Activated CD8-positive, alpha-beta memory T cell treated with anti-CD3 and anti-CD28 coated beads for 48 hours (primary cell): ENCODE data around the gene MMP17.

ENCODE experiments used
- DNase-seq, 3 experiments: peaks; one replicate each; pipeline ENCODE4 v3.0.0-alpha.2; 2020; ENCODE audit warnings: low read depth in 2 of 3, low spot score in 2 of 3

MMP17 gene

GRCh38 chr12:131847456-131847855 lies 19.3 kb downstream of the MMP17 start:
- DNase-seq = no peak

DNA sequence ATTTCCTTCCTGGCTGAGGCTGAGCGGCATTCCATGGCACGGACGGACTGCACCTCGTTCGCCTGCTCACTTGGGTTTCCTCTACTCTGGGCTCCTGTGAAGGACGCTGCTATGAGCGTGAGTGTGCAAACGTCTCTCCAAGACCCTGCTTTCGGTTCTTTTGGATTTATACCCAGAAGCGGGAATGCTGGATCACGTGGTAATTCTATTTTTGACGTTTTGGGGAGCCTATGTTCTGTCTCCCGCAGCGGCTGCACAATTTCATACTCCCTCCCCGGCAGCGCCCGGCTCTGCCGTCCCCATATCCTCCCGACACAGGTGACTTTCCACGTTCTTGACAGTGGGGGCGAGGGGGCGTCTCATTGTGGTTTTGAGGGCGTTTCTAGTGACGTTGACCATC lies 20.6 kb downstream of the MMP17 start:
- DNase-seq = no peak

GRCh38 chr12:131849700-131850553 lies 21.7 kb downstream of the MMP17 start:
- no peak for DNase-seq

DNA sequence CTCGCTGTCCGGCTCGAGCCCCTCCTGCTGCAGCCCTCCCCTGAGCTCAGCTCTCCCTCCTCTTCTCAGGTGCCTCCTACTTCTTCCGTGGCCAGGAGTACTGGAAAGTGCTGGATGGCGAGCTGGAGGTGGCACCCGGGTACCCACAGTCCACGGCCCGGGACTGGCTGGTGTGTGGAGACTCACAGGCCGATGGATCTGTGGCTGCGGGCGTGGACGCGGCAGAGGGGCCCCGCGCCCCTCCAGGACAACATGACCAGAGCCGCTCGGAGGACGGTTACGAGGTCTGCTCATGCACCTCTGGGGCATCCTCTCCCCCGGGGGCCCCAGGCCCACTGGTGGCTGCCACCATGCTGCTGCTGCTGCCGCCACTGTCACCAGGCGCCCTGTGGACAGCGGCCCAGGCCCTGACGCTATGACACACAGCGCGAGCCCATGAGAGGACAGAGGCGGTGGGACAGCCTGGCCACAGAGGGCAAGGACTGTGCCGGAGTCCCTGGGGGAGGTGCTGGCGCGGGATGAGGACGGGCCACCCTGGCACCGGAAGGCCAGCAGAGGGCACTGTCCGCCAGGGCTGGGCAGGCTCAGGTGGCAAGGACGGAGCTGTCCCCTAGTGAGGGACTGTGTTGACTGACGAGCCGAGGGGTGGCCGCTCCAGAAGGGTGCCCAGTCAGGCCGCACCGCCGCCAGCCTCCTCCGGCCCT lies 22.8 kb downstream of the MMP17 start:
- DNase-seq = no peak

DNA sequence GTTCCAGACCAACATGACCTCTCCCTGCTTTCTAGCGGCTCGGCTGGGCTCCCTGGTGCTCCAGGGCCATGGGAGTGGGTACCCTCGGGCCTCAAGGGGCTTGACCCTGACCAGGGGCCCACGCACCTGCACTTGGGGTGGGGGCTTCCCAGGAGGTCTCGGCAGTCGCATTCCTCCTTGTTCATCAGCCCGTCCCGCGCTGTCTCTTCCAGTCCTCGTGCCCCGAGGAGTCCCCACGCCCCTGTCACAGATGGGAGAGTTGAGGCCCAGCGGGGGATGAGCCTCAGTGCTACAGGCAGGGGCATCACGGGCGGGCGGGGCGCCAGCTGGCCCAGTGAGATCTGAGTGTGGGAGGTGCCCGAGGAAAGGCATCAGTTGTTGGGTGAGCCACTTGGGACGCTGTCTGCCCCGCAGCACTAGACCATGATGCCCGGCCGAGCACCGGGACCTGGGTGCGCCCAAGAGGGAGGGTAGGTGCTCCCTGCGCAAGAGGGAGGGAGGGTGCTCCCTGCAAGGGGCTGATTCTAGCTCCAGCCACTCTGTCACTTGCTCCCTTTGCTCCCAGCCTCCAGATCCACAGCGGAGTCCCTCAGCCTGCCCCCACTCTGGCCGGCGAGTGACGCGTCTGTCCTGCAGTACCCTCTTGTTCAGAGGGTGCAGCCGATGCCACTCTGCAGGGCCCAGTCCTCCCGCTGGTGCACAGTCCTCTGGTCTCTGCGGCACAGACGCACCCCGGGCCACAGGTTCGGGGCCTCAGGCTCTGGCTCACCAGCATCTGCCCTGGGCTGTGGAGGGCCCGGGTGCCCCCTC lies 23.8 kb downstream of the MMP17 start:
- no peak for DNase-seq

DNA sequence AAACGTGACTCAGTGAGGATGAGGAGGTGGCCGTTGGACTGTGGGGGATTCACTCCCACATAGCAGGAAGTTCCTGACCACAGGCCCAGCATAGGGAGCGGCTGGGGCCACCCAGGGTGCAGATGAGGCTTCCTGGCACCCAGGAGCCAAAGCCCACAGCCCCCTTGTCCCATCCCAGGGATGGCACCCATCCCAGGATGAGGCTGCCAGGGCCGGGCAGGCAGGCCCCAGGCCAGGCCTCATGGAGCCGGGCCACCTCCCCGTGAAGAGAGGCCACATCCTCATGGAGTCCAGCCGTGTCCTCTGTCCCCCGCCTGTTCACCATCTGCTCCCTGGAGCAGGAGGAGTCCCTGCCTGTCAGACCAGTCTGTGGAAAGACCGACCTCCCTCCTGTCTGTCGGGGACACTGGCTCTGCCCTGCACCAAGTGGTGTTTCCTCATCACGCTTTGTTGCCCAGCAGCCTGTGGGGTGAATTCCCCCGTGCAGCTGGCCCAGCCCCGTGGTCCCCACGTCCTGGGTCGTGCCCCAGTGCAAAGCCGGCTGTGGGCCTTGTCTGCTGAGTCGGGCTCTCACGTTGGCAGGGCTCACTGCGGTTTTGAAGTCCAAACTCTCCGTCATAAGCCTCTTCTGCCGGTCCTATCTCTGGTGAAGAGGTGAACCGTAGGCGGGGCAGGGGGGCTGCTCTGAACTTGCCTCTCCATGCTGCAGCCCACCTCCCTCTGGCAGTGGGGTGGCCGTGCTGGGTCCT lies 24.5 kb downstream of the MMP17 start:
- DNase-seq = no peak

GRCh38 chr12:131853832-131854797 lies 25.9 kb downstream of the MMP17 start:
- DNase-seq = no peak

DNA sequence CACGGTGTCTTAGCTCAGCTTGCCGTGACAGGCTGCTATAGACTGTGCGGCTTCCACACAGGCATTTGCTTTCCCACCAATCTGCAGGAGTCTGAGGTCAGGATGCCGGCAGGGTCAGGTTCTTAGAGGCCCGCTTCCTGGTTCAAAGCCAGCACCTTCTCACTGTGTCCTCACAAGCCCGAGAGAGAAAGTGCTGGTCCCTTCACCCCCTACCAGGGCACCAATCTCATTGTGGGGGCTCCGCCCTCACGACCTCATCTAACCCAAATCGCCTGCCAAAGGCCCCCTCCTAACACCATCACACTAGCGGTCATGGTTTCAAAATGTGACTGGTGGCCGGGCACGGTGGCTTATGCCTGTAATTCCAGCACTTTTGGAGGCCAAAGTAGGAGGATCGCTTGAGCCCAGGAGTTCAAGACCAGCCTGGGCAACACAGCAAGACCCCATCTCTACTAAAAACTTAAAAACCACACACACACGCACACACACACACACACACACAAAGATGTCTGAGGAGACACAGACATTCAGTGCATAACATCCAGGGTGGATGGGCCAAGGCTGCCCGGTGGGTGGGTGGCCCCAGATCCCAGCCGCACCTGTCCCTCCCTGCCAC lies 26.8 kb downstream of the MMP17 start:
- no peak for DNase-seq

GRCh38 chr12:131855521-131856142 lies 27.4 kb downstream of the MMP17 start:
- DNase-seq = no peak

- DNase-seq = no peak
These were observed 28.3 kb downstream of the MMP17 start for GRCh38 chr12:131856366-131857097.

DNA sequence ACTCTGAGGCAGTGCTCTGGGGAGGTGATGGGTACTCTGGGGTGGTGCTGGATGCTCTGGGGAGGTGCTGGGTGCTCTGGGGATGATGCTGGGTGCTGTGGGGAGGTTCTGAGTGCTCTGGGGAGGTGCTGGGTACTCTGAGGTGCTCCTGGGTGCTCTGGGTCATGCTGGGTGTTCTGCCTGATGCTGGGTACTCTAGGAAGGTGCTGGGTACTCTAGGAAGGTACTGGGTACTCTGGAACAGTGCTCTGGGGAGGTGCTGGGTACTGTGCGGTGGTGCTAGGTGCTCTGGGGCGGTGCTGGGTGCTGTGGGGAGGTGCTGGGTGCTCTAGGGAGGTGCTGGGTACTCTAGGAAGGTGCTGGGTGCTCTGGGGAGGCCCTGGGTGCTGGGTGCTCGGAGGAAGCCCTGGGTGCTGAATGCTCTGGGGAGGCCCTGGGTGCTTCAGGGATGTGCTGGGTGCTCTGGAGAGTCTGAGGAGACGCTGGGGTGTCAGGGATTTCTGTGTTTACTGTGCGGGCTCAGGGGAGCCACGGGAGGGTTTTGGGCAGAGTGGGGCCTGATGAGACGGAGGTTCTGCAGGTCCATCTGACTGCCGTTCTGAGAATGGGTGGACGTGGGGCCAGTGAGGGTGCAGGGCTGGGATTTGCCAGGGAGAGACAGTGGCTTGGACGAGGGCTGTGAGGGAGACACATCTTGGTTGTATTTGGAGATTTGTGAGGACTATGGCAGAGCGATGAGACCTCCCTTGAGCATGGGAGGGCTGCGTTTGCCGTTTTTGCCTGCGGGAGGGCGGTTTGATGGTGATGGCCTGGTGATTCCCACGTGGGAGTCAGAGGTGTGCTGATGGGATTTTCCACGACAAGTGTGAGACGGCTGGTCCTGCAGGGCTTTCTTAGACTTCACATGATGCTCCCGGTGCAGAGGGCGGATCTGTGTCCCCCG lies 30.0 kb downstream of the MMP17 start:
- DNase-seq = no peak

DNA sequence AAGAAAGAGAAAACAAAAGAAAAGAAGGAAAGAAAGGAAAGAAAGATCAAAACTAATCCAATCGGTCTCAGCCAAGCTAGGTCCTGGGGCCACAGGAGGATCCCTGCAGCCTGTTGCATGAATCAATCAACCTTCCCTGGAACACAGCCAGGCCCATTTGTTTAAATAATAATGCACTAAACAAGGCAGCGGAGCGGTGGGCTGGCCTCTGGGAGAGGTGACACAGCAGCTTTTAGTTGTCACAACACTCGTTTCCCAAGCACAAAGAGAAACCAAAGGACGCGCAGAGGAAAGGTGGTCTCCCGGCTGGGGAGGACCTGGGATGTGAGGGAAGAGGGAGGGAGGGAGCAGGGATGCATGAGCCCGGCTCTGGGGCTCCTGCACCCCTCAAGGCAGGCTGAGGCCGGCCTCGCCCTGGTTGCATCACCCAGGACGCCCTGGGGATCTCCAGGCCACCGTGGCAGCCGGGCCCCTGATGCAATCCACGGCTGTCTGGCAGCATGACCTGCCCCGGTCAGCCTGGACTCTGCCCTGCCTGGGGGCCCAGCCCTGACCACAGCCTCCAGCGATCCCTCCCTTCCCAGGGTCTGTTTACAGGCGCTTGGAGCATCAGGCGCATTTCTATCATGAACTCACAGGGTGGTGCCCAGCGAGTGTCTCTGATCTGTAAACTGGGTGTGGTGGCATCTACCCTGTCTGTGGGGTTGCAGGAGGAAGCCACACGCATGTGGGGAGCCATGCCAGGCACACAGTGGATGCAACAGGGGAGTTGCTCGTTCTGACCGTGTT lies 32.5 kb downstream of the MMP17 start:
- DNase-seq = no peak

DNA sequence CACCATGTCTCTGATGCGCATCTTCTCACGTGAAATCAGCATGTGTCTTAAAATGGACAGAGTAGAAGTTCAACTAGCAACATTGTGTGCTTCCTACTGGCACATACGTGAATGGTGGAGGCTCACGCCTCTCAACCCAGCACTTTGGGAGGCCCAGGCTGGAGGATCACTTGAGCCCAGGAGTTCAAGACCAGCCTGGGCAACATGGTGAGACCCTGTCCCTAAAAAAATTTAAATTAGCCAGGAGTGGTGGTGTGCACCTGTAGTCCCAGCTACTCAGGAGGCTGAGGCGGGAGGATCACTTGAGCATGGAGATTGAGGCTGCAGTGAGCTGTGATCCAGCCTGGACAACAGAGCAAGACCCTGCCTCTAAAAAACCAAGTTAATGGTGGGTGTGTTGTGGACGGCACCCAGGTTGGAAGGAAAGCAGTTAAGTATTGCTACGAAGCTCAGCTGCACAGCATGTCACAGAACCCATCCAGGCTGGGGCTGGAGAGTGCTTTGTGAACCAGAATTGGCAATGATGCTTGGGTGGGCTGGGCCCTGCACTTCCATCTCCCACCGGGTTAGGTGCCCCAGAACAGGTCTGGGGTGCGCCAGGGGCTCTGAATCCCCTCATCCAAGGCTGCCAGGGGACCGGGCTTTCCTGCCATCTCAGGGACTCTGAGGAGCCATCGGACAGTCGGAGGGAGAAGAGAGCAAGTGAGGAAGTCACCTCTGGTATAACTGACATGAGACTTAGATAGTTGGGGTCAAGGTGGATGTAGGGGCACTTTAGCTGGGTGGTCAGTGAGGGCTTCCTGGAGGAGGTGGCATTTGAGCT lies 33.3 kb downstream of the MMP17 start:
- DNase-seq = no peak

GRCh38 chr12:131862084-131862441 lies 33.9 kb downstream of the MMP17 start:
- DNase-seq = no peak

DNA sequence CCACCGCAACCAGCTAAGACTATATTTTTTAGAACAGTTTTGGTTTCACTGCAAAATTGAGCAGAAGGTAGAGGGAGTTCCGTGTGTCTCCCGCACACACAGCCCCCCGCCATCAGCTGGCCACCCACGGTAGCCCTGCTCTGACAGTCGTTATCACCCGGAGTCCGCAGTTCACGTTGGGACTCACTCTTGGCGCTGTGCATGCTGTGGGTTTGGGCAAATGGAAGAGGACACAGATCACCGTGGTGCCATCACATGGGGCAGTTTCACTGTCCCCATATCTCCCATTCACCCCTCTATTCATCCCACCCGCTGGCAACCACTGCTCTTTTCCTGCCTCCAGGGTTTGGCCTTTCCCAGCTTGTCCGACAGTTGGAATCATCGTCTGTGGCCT lies 34.4 kb downstream of the MMP17 start:
- DNase-seq = no peak
